ENCODE data around the gene CRLF3.
"Not testable (repeated sequence)": the region's sequence is repeated elsewhere in the genome, so short reads cannot be mapped to it uniquely, and the experiment has no call there.

CRLF3 gene

DNA sequence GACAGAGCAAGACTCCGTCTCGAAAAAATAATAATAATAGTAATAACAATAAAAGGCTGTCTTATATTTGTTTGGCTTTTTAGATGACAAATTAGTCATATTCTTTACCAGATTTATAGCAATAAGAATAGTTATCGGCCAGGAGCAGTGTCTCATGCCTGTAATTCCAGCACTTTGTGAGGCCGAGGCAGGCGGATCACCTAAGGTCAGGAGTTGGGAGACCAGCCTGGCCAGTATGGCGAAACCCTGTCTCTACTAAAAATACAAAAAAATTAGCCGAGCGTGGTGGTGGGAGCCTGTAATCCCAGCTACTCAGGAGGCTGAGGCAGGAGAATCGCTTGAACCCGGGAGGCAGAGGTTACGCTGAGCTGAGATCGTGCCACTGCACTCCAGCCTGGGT lies 10.3 kb downstream of the CRLF3 start:
- not testable (repeated sequence) for DNase-seq

DNA sequence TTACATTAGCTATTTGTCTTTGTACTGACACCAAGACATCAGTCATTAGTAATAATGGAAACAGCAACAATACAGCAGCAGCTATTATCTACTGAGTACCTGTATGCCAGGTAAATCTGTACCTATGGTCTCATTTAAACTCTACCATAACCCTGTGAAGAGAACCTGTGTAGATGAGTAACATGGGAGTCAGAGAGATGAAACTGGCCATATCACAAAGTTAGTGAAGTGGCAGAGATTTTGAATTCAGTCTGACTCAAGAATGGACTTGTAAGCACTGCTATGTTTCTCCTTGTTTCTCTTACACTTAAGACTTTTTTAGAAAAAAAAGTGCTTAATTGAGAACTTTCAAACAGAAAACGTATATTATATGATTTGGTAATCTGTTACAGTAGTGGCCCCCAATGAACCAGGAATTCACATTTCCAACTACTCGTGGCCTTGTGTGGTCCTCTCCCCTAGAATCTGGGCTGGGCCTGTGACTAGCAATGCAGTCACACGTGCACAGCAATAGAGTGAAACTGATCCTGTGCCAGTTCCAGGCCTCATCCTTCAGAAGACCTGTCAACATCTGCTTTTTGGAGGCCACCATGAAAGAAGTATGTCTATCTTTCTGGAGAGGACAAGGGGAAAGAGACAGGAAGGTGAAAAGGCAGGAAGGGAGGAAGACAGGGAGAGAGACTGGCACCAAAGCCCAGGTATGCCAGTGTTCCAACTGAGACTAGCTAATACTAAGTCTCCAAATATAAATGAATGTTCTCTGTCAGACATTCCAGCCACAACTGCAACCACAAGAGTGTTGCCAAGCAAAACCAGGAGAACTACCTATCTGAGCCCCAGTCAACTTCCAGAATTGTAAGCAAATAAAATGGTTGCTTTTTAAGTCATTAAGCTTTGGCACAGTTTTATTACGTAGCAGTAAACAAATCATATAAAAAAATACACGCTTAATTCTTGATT lies 12.0 kb downstream of the CRLF3 start:
- no peak for DNase-seq

DNA sequence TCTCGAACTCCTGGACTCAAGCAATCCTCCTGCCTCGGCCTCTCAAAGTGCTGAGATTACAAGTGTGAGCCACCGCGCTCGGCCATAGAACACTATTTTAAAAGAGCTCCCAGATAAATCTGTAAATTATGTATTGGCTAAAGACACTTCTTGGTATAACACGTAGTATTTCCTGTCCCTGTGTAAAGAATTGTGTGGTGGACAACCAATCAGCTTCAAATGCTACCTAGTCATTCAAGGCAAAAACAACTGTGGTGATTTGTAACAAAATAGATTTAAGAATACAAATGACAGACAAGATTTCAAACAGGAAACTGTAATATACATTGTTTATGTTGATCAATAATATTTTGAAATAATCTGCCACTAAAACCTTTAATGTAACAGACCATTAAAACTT lies 14.6 kb downstream of the CRLF3 start:
- DNase-seq: no peak

DNA sequence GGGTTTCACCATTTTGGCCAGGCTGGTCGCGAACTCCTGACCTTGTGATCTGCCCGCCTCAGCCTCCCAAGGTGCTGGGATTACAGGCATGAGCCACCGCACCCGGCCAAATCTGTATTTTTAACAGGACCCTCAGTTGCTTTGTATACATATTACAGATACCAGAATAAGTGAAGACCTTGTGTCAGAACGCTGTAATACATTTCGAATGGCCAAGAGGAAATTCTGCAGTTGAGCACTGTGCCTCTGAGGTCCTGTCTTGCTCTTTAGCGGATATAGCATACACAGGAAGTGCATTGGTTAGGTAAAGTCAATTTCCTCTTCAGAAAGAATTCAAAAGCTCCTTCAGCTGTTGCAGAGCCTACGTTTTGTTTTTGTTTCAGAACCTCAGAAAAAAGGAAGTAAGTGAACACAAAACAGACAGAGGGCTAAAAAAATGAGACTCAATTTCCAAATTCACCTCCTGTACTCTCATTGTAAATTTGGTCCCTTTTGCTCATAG lies 15.7 kb downstream of the CRLF3 start:
- DNase-seq: peak; percentile 56 to 78 (median 68)

DNA sequence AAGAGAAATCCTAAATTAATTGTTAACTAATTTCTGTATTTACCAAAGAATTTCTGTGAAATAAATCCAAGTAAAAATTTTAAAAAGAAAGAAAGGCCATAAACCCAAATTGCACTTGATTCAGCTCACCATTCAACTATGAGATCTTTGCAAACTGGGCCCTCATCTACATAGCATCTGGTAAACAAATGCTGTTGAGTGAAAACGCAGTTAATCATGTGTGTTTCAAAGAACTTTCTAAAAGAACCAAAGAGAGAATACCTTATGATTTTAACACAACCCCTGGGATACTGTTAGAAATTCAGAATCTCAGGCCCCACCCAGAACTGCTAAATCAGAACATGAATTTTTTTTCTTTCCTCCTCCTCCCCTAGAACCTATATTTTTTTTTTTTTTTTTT lies 16.6 kb downstream of the CRLF3 start:
- no peak for DNase-seq

DNA sequence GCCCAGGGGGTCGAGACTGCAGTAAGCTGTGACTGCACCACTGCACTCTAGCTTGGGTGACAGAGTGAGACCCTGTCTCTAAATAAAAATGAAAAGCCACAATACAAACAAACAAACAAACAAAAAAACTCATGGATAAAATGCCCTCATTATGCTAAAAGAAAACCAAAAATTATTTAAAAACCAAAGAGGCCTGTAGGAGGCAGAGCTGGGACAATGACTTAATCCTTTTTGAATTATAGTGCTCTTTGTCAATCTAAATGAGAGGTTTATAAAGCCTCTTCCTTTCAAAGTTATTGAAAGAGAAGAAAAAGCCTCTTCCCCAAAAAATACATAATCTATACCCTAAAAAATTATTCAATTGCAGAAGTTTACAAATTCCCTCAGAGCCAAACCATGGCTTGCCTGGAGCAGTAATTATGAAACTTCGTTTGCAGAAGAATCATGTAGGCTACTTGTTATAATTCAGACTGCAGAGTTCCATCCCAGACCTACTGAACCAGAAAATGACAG lies 18.5 kb downstream of the CRLF3 start:
- DNase-seq: peak in 2 of 3 donors; percentile 19 to 32

DNA sequence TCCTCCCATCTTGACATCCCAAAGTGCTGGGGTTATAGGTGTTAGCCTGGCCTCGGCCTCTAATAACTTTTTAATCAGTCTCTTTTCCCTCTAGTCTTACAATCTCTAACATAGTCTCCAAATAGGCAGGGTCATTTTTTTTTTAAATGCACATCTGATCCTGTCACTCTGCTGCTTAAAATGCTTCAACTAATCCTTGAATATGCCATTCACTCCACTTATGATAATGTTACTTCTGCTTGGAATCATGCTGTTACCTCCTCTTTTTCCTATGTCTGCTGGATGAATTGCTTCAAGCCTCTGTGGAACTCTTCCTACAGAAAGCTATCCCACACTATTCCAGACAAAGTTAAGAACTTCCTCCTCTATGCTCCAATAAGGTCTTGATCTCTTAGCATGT lies 22.8 kb downstream of the CRLF3 start:
- DNase-seq: no peak

DNA sequence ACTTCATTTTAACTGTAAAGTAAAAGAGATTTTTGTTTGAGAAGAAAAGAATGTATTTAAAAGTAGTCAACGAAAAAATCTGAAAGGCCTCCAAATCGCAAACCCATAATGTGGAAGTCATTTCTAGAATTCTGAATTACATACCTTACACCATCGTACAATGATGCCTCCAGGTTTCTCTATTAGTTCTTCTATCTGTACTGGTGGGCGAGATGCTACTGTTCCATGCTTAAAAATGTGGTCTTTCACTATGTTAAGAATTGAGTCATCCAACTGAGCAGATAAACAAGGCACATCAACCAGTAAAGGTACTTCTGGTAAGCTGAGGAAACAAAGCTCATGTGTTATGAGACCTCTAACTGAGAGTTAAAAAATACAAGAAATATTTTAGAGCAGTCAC lies 28.5 kb downstream of the CRLF3 start:
- no peak for DNase-seq

DNA sequence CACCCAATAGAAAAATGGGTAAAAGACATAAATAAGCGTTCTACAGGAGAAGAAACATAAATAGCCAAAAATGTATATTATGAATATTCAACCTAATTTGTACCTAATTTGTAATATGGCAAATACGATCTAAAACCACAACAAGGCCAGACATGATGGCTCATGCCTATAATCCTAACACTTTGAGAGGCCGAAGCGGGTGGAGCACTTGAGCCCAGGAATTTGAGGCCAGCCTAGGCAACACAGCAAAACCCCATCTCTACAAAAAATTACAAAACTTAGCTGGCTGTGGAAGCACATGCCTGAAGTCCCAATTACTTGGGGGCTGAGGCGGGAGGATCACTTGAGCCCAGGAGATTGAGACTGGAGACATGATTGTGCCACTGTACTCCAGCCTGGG lies 30.1 kb downstream of the CRLF3 start:
- no peak for DNase-seq

DNA sequence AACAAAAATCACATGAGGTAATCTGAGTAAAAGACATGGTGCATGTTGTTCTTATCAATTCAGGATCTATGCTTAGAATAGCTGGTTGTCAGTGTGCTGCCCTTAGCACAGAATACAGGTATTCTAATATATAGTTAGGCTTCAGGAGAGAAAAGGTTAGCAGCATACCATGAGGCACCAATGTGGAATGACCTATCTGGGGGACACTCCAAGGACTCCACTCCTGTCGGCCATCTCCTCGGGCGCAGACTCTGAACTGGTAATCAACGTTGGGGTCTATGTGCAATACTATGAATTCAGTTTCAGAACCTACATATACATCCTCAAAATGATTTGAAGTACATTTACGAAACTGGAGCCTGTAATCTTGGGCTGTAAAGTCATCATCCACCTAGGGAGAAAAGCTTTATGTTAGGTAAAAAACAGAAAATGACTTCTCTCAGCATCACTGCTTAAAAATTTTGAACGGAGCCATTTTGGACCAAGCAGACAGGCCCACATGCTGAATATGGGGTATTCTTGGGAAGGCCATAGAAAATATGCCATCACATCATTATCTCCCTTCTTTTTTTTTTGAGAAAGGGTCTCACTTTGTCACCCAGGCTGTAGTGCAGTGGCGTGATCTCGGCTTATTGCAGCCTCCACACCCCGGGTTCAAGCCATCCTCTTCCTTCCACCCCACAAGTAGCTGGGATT lies 31.1 kb downstream of the CRLF3 start:
- no peak for DNase-seq

DNA sequence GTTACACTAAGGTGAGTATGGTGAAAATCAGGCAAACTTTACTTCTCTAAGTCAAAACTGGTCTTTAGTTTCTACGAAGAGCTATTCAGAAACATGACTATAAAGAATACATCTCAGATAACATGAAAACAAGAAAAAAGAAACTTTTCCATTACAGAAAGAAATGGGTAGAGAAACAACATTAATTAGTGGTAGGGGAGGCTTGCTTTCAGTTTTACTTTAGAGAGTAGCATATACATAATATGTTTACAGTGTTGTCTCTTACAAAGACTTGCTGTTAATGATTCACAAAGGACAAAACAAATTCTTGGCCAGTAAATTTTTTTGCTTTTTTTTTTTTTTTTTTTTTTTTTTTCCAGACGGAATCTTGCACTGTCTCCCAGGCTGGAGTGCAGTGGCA lies 34.2 kb downstream of the CRLF3 start:
- no peak for DNase-seq

DNA sequence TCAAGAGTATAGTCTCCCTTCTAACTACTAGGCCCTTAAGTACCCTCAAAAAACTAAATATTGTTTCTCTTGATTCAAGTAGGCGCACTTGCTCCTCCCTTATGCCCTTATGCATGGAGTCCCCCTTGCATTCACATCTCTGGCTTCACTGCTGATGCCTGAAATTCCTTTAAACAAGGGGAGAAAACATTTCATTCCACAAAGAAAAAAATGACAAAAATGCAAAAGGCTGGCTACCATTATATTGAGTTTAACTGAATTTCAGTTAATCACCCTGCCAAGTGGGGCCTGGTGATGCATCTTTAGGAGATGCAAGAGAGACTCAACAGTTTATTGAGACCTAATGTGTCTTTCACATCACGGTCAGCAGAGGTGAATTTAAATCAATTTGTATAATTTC lies 35.6 kb downstream of the CRLF3 start:
- no peak for DNase-seq

DNA sequence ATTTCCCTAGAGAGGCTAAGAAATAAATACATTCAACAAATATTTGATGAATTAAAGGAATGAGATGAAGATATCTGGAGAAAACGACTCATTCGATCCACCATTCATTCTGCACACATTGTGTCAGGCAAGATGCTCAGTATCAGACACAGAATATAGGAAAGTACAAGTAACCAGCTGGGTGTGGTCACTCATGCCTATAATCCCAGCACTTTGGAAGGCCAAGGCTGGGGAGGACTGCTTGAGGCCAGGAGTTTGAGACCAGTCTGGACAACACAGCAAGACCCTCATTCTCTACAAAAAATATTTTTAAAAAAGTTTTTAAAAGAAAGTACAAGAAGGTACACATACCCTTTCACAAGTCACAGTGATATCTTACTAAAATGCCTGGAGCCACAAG lies 42.3 kb downstream of the CRLF3 start:
- DNase-seq: no peak

DNA sequence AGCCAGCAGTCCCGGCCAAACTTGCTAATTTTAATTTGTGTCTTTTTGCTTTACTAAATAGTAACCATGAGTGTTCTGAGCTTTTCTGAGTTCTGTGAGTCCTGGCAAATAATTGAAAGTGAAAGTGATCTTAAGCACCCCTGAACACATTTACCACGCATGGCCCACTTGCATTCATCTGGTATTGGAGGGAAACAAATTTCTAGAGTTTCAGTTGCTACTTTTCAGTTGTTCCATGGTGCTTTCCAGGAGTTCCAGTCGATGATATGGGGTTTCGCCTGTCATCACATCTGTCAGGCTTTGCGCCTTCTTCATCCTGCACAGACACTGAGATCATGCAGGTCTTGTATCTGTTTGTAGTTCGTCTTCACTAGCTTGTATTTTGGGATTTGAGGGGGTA lies 44.1 kb downstream of the CRLF3 start:
- DNase-seq: no peak

DNA sequence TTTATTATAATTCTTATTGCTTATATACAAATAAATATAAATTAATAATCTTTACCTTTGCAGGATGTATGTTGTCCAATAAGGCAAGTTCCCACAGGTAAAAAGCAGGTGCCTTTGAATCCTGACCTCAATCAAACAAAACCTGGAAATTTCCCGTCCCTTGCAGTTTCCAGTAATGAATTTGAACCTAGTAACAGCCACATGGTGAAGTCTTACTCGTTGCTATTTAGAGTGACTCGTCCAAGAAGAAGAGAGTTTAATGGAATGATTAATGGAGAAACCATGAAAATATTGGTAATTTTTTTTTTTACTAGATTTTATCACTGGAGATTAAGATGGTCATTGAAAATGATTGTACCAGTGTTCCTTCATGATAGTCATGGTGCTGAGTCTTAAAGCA lies 55.7 kb downstream of the CRLF3 start:
- DNase-seq: not testable (repeated sequence)

DNA sequence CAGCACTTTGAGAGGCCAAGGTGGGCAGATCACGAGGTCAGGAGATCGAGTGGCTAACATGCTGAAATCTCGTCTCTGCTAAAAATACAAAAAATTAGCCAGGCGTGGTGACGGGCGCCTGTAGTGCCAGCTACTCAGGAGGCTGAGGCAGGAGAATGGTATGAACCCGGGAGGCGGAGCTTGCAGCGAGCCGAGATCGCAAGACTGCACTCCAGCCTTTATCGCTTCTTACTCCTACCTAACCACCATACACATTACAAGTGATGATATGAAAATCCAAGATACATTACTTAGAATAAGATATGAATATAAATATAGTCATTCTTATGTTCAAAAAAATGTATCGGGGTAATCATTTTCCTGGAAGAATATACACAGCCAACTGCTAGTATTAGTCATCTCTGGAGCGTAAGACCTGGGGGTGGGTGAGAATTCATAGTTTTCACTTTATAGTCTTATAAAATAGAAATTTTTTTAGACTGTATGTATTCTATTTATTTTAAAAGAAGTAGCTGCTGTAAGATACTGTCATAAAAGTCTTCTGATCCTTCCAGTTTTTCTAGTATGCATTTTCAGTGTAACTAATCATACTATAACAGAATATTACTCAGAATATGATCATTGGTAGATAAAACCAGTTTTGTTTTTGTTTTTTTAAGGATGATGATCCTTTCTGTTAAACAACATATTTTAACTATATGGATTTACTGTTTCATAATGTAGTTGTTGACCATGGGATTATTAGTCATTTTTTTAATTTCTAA lies 56.7 kb downstream of the CRLF3 start:
- DNase-seq: peak in 2 of 3 donors; percentile 5 to 23

DNA sequence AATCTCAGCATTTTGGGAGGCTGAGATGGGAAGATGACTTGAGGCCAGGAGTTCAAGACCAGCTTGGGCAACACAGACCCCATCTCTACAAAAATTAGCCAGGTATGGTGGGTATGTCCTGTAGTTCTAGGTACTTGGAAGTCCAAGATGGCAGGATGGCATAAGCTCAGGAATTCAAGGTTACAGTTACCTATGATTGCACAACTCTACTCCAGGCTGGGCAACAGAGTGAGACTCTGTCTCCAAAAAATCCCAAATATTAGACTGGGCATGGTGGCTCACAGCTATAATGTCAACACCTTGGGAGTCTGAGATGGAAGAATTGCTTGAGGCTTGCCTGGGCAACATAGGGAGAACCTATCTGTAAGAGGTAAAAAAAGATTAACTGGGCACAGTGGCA lies 63.4 kb downstream of the CRLF3 start:
- no peak for DNase-seq

DNA sequence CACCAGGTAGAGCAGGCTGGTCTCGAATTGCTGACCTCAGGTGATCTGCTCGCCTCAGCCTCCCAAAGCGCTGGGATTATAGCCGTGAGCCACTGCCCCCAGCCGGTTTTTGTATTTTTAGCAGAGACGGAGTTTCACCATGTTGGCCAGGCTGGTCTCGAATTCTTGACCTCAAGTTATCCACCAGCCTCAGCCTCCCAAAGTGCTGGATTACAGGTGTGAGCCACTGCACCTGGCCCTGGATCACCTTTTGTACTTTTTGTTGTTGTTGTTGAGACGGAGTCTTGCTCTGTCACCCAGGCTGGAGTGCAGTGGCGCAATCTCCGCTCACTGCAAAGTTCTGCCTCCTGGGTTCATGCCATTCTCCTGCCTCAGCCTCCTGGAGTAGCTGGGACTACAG lies 71.2 kb downstream of the CRLF3 start:
- not testable (repeated sequence) for DNase-seq

DNA sequence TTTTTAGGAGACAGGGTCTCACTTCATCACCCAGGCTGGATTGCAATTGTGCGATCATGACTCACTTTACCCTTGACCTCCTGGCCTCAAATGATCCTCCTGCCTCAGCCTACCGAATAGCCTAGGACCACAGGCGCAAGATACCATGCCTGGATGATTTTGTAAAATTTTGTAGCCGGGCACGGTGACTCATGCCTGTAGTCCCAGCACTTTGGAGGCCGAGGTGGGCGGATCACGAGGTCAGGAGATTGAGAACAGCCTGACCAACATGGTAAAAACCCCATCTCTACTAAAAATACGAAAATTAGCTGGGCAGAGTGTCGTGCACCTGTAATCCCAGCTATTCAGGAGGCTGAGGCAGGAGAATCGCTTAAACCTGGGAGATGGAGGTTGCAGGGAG lies 73.5 kb downstream of the CRLF3 start:
- DNase-seq: peak in 1 of 3 donors; percentile 26

DNA sequence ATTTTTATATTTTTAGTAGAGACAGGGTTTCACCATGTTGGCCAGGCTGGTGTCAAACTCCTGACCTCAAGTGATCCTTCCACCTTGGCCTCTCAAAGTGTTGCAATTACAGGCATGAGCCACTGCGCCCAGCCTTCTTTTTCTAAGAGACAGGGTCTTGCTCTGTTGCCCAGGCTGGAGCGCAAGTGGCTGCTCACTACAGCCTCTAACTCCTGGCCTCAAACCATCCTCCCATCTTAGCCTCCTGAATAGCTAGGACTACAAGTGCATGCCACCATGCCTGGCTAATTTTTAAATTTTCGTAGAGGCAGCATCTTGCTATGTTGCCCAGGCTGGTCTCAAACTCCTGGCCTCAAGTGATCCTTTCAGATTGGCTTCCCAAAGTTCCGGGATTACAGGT lies 76.9 kb downstream of the CRLF3 start:
- DNase-seq: not testable (repeated sequence)

DNA sequence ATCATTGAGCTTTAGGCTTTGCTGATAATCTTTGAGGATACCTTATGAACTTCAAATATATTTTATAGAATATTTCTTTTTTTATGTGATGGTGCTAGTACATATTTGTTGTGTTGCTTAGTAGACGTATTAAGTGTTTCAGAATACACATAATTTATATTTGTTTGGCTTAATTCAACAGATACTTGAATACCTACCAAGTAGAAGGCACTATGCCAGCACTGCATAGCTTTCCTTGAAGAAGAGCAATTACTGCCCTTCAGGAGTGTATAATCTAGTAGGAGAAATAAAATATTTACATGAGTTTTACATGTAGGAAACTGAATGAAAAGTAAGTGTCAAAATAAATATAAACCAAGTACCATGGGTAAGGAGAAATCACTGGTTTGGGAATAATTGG lies 81.8 kb downstream of the CRLF3 start:
- DNase-seq: not testable (repeated sequence)

DNA sequence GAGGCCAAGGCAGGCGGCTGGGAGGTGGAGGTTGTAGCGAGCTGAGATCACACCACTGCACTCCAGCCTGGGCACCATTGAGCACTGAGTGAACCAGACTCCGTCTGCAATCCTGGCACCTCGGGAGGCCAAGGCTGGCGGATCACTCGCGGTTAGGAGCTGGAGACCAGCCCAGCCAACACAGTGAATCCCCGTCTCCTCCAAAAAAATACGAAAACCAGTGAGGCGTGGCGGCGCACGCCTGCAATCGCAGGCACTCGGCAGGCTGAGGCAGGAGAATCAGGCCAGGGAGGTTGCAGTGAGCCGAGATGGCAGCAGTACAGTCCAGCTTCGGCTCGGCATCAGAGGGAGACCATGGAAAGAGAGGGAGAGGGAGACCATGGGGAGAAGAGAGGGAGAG lies 88.1 kb downstream of the CRLF3 start:
- not testable (repeated sequence) for DNase-seq

DNA sequence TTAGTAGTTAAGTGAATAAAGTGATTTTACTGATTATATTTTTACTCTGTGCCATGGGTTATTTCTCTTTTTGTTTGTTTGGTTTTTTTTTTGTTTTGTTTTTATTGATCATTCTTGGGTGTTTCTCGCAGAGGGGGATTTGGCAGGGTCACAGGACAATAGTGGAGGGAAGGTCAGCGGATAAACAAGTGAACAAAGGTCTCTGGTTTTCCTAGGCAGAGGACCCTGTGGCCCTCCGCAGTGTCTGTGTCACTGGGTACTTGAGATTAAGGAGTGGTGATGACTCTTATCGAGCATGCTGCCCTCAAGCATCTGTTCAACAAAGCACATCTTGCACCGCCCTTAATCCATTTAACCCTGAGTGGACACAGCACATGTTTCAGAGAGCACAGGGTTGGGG lies 88.8 kb downstream of the CRLF3 start:
- DNase-seq: not testable (repeated sequence)
